PFSK-1 (cell line): ENCODE results near the gene GNMT.

Experiments
- POLR2AphosphoS5 ChIP-seq: IDR thresholded peaks from 2 replicates; pipeline ENCODE4 v1.6.1; 2012; ENCODE audit warnings: low read depth, mild to moderate bottlenecking, control low read depth, low read length, moderate library complexity
- SIN3A ChIP-seq: IDR thresholded peaks from 2 replicates; pipeline ENCODE4 v1.6.1; 2012; ENCODE audit warnings: mild to moderate bottlenecking, low read length, moderate library complexity, borderline replicate concordance; ENCODE audit not compliant: insufficient read depth
- TAF1 ChIP-seq: IDR thresholded peaks from 2 replicates; pipeline ENCODE4 v1.6.1; 2012; ENCODE audit warnings: low read length, control low read depth, borderline replicate concordance; ENCODE audit not compliant: insufficient read depth
- TF ChIP-seq, protein P1 (sequence below), 2 experiments: IDR thresholded peaks; 2 replicates each; pipeline versions ENCODE4 v1.6.1 to v1.8.0; 2011 to 2012; ENCODE audit warnings: low read depth in 2 of 2, low read length in 2 of 2, control low read depth in 1 of 2, inconsistent platforms in 1 of 2, mild to moderate bottlenecking in 1 of 2, moderate library complexity in 1 of 2; ENCODE audit not compliant: insufficient read depth in 1 of 2

DNA sequence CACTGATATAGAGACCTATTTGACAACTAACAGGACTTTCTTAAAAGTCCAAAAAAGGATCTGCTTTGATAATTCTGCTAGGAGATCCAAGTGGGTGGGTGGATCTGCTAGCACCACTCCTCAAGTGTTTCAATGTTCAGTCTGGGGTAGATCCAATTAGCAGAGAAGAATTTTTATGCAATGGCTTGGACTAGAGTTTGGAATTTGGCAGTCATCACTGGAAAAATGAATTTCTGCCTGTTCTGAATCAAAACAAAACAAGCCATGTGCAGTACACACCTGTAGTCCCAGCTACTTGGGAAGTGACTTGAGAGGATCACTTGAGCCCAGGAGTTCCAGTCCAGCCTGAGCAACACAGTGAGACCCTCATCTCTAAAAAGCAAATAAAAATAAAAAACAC lies 12.6 kb upstream of the GNMT start:
- TF ChIP-seq, protein P1, sequence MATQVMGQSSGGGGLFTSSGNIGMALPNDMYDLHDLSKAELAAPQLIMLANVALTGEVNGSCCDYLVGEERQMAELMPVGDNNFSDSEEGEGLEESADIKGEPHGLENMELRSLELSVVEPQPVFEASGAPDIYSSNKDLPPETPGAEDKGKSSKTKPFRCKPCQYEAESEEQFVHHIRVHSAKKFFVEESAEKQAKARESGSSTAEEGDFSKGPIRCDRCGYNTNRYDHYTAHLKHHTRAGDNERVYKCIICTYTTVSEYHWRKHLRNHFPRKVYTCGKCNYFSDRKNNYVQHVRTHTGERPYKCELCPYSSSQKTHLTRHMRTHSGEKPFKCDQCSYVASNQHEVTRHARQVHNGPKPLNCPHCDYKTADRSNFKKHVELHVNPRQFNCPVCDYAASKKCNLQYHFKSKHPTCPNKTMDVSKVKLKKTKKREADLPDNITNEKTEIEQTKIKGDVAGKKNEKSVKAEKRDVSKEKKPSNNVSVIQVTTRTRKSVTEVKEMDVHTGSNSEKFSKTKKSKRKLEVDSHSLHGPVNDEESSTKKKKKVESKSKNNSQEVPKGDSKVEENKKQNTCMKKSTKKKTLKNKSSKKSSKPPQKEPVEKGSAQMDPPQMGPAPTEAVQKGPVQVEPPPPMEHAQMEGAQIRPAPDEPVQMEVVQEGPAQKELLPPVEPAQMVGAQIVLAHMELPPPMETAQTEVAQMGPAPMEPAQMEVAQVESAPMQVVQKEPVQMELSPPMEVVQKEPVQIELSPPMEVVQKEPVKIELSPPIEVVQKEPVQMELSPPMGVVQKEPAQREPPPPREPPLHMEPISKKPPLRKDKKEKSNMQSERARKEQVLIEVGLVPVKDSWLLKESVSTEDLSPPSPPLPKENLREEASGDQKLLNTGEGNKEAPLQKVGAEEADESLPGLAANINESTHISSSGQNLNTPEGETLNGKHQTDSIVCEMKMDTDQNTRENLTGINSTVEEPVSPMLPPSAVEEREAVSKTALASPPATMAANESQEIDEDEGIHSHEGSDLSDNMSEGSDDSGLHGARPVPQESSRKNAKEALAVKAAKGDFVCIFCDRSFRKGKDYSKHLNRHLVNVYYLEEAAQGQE (IDR thresholded peaks at IDR 0.05; ENCODE audit: insufficient read depth in 1 of 2, low read depth in 2 of 2, low read length in 2 of 2) = no peak
- TF ChIP-seq POLR2AphosphoS5 (no peak), TAF1 (no peak), SIN3A (no peak)
